SK-N-DZ (cell line): ENCODE measurements around the gene NR3C1.

Source experiments
- DNase-seq: peaks from one replicate; pipeline ENCODE4 v3.0.0-alpha.2; 2015; ENCODE audit warnings: low spot score

Gene NR3C1

DNA sequence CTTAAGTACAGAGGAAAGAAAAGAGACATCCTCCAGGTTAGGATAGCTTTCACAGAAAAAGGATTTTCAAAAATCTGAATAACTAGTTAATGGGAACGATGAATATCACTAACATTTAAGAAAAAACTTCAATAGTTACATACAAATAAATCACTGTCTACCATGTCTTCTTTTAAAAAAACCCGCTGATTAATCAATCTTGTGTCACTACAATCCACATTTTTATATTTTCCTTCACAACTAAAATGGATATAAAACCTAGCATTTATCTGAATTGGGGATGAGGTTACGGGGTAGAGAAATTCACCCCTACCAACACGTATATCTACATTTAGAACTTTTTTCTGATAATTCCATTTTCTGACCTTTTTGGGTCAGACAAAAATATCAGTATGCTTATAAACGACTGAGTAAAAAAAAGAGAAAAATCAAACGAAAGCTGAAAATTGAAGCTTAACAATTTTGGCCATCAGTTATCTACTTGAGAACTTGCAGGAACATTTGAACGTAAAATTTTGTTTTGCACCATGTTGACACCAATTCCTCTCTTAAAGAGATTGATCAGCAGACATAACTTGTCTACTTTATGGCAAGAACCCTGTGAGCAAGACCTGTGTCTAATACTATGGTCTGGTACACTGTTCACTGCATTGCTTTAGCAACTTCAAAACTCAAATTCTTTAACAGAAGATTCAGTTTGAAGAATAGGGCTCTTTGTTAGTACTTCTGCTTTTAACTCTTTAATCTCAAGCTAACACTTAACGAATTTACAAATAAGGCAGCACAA lies 4.8 kb downstream of the NR3C1 start:
- no peak for DNase-seq

- DNase-seq: no peak
These were observed 5.5 kb downstream of the NR3C1 start for GRCh38 chr5:143398053-143398355.

DNA sequence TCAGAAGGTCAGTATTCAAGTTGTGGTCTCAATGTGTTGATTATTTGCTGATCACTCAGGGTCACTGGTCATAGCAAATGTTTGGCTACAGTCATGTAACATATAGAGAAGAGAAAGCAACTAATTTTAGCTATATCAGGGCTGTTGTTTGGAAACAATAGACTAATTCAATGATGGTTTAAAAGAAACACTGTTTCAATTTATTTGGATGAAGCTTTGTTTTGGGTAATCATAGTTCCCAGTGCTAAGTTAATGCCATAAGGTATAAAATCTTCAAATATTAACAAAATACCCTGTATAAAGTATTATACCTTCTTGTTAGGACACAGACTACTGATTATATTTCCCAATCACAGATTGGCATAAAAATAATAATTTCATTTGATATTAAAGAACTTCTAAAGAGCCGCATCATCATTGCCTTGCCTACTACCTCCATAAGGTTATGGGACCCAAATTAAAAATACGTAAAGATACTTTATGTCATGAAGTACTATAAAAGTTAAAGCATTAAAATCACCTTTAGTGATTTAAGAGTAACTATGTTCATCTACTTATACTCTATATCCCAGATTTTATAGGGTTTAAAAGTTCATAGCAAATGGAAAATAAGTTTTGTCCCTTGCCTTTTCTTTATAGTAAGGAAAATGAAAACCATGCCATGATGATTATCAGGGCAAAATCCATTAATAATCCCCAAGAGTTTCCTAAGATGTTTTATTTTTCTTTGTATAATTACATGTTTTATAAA lies 6.0 kb downstream of the NR3C1 start:
- DNase-seq: no peak

GRCh38 chr5:143396353-143396940 lies 7.0 kb downstream of the NR3C1 start:
- DNase-seq: no peak

DNA sequence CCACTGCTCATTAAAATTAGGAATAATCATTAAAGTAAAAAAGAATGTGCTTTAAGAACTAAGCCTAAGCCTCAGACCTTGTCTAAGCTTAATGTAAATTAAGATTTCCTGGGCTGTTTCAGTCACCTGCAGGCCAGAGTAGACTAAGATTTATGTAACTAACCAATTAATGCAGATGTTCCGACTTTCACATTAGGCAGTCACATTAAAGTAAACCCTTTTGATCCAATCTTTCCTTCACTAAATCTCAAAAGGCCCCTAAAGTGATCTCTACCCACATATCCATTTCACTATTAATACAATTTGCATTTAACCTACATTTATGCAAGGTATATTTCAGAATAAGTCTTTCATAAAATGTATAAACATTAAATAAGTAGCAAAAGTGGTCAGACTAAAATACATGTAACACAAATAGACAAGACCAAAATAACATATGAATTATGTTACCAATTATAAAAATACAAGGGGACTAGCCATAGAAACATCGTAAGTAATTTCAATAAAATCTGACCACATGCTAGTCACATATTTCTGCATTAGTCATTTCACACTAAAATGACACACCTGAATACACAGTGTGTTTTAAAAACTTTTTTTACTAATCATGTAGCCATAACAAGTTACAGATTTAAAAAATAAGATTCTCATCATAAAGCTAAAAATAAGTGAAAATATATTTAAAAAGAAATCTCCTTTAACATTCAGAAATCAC lies 7.7 kb downstream of the NR3C1 start:
- DNase-seq: no peak

- DNase-seq: no peak
These were observed 10.0 kb downstream of the NR3C1 start for GRCh38 chr5:143393524-143393923.

DNA sequence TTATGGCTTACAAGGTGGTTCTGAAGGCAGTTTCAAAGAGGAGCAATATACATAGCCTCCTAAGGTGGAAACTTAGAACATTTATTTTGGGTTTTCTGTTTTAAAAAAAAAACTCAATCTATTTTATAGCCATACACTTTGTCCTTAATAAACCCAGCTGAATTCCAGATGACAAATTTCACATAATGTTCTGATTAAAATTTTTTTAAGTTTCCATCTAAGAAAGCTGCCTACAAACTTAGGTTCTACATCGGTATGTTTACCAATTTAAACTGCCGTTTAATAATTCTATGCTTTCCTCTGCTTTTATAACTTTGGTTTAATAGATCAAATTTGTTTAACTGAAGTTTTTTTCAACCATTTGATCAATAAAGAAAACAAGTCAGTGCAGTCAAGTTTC lies 12.5 kb downstream of the NR3C1 start:
- no peak for DNase-seq

DNA sequence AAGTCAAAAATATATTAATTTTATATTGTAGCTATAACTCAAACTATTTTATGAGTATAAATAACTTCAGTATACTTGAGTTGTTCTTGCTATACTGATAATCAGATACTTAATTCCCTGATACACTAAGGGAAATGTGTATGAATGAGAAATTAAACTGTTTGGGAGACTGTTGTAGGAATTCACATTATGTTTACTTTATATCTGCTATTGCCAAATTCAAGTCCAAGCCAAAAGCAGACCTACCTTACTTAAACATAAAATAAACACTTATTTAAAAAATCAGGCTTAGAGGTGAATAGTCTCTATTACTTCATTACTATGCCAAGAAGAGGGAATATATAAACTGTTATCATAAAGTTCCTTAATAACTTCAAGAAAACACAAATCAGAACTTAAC lies 13.2 kb downstream of the NR3C1 start:
- no peak for DNase-seq

- DNase-seq: no peak
These were observed 16.8 kb downstream of the NR3C1 start for GRCh38 chr5:143386725-143387124.

DNA sequence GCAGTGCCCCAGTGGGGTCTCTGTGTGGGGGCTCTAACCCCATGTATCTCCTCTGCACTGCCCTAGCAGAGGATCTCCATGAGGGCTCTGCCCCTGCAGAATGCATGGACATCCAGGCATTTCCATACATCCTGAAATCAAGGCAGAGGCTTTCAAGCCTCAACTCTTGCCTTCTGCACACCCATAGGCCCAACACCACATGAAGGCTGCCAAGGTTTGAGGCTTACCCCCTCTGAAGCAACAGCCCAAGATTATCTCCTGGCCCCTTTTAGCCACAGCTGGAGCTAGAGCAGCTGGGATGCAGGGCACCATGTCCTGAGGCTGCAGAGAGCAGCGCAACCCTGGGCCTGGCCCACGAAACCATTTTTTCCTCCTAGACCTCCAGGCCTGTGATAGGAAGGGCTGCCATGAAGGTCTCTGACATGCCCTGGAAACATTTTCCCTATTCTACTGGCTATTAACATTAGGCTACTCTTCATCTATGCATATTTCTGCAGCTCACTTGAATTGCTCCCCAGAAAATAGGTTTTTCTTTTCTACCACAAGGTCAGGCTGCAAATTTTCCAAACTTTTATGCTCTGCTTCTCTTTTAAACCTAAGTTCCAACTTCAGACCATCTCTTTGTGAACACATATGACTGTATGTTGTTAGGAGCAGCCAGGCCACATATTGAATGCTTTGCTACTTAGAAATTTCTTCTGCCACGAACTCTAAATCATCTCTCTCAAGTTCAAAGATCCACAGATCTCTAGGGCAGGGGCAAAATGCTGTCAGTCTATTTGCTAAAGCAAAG lies 18.4 kb downstream of the NR3C1 start:
- no peak for DNase-seq

DNA sequence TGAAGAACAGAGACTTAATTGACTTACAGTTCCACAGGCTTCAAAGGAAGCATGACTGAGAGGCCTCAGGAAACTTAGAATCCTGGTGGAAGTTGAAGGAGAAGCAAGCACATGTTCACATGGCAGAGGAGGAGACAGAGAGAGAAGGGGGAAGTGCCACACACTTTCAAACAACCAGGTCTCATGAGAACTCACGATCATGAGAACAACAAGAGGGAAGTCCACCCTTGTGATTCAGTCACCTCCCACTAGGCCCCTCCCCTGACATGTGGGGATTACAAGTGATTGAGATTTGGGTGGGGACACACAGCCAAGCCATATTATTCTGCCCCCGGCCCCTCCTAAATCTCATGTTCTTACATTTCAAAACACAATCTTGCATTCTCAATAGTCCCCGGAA lies 19.5 kb downstream of the NR3C1 start:
- no peak for DNase-seq

GRCh38 chr5:143379606-143380005 lies 23.9 kb downstream of the NR3C1 start:
- no peak for DNase-seq

- peak; percentile 32 for DNase-seq
These were observed 26.3 kb downstream of the NR3C1 start for GRCh38 chr5:143376911-143377813.

- no peak for DNase-seq
These were observed 27.2 kb downstream of the NR3C1 start for GRCh38 chr5:143376195-143376779.

DNA sequence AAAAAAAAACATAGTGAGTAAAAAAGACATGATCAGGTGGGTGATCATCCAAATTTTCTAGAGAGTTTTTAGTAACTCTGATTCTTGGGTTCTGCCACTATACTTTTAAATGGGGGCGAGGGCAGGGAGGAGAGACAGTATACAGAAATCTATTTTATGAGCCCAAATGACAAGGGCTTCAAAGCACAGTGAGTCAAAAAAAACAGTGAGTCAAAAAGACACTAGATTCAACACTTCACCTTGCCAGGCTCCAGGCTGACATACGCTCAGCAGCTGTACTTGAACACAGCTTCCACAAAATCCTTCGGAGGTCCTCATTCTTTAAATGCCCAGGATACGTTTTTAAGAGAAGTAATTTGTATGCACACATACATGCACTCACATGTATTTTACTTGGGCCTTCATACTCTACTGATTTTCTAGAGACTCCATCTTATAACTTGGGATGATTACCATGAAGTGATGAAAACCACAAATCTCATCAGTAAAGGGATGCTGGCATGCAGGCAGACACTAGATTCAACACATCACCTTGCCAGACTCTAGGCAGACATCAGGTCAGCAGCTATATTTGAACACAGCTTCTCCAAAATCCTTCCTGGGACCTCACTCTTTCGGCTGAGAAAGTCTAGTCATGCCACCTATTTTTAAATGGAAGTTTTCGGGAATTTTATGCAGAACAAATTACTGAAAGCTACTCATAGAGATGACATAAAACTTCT lies 28.8 kb downstream of the NR3C1 start:
- DNase-seq: no peak

GRCh38 chr5:143373076-143373475 lies 30.4 kb downstream of the NR3C1 start:
- no peak for DNase-seq

- DNase-seq: no peak
These were observed 31.2 kb downstream of the NR3C1 start for GRCh38 chr5:143372187-143372829.

DNA sequence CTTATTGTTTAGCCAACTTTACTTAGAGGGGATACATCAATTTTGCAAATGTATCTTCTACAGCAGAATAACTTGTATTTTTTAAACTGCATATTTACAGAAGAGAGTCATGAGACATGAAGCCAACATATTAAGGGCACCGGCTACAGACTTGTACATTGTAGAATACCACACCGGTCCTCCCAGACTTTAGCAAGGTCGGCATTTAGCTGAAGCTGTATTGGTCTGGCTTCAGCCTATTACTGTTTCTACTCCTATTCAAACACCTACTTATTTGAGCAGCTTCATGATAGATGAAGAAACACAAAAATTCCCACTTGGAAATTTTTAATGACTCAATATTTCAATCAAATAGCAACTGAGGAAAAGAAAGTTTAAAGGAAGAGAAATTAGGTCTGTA lies 33.0 kb downstream of the NR3C1 start:
- no peak for DNase-seq

GRCh38 chr5:143364061-143364460 lies 39.4 kb downstream of the NR3C1 start:
- no peak for DNase-seq
